ENCODE results near the gene WRAP73. TPM values are rescaled to one million over a fixed set of nuclear protein-coding genes. Genes with fewer than 3 reads are reported as not detected.

The WRAP73 gene
- total and polyA plus RNA-seq, 9 of the 15 experiments (the other 6 are each of a cell fraction or from before 2014, with no cell fraction given), result 4.3 to 51.8 (median 30.1) TPM

GRCh38 chr1:3668585-3669300, 18.8 kb upstream of the WRAP73 start (continued):
- no peak for TF ChIP-seq ZBTB49 (CRISPR knock-in tag; IDR thresholded peaks at IDR 0.05; ENCODE audit: borderline replicate concordance)
- TF ChIP-seq ZNF239 (CRISPR knock-in tag; IDR thresholded peaks at IDR 0.05), result no peak
- TF ChIP-seq CEBPB (tag; IDR thresholded peaks at IDR 0.05), result peak; percentile 99
- TF ChIP-seq ZNF23 (CRISPR knock-in tag; IDR thresholded peaks at IDR 0.05), result no peak
- no peak for TF ChIP-seq SMAD3 (CRISPR knock-in tag; conservative IDR thresholded peaks at IDR 0.05)
- TF ChIP-seq KAT2B (IDR thresholded peaks at IDR 0.05; ENCODE audit: low read depth, low read length), result no peak
- TF ChIP-seq ZNF699 (CRISPR knock-in tag; IDR thresholded peaks at IDR 0.05; ENCODE audit: insufficient replicate concordance), result no peak
- no peak for TF ChIP-seq ZNF253 (CRISPR knock-in tag; conservative IDR thresholded peaks at IDR 0.05)
- no peak for TF ChIP-seq DIDO1 (tag; IDR thresholded peaks at IDR 0.05; ENCODE audit: low read depth)
- TF ChIP-seq, protein P1, sequence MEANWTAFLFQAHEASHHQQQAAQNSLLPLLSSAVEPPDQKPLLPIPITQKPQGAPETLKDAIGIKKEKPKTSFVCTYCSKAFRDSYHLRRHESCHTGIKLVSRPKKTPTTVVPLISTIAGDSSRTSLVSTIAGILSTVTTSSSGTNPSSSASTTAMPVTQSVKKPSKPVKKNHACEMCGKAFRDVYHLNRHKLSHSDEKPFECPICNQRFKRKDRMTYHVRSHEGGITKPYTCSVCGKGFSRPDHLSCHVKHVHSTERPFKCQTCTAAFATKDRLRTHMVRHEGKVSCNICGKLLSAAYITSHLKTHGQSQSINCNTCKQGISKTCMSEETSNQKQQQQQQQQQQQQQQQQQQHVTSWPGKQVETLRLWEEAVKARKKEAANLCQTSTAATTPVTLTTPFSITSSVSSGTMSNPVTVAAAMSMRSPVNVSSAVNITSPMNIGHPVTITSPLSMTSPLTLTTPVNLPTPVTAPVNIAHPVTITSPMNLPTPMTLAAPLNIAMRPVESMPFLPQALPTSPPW (CRISPR knock-in tag; IDR thresholded peaks at IDR 0.05), result no peak
- TF ChIP-seq SMARCA4 (IDR thresholded peaks at IDR 0.05), result no peak
- no peak for TF ChIP-seq BRD9 (IDR thresholded peaks at IDR 0.05; ENCODE audit: low read depth, partially characterized antibody)
- TF ChIP-seq ZNF165 (CRISPR knock-in tag; IDR thresholded peaks at IDR 0.05; ENCODE audit: borderline replicate concordance), result no peak
- TF ChIP-seq, protein P2, sequence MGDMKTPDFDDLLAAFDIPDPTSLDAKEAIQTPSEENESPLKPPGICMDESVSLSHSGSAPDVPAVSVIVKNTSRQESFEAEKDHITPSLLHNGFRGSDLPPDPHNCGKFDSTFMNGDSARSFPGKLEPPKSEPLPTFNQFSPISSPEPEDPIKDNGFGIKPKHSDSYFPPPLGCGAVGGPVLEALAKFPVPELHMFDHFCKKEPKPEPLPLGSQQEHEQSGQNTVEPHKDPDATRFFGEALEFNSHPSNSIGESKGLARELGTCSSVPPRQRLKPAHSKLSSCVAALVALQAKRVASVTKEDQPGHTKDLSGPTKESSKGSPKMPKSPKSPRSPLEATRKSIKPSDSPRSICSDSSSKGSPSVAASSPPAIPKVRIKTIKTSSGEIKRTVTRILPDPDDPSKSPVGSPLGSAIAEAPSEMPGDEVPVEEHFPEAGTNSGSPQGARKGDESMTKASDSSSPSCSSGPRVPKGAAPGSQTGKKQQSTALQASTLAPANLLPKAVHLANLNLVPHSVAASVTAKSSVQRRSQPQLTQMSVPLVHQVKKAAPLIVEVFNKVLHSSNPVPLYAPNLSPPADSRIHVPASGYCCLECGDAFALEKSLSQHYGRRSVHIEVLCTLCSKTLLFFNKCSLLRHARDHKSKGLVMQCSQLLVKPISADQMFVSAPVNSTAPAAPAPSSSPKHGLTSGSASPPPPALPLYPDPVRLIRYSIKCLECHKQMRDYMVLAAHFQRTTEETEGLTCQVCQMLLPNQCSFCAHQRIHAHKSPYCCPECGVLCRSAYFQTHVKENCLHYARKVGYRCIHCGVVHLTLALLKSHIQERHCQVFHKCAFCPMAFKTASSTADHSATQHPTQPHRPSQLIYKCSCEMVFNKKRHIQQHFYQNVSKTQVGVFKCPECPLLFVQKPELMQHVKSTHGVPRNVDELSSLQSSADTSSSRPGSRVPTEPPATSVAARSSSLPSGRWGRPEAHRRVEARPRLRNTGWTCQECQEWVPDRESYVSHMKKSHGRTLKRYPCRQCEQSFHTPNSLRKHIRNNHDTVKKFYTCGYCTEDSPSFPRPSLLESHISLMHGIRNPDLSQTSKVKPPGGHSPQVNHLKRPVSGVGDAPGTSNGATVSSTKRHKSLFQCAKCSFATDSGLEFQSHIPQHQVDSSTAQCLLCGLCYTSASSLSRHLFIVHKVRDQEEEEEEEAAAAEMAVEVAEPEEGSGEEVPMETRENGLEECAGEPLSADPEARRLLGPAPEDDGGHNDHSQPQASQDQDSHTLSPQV (IDR thresholded peaks at IDR 0.05), result no peak
- TF ChIP-seq CBFA2T2 (conservative IDR thresholded peaks at IDR 0.05), result 0 out of 2 replicates have a peak, but pooled peaks have one; percentile 4
- no peak for TF ChIP-seq TBP (optimal IDR thresholded peaks at IDR 0.05; ENCODE audit: low read depth, low read length)
- no peak for TF ChIP-seq ZEB2 (IDR thresholded peaks at IDR 0.05)
- no peak for TF ChIP-seq EZH2 (IDR thresholded peaks at IDR 0.05; ENCODE audit: borderline replicate concordance, low read depth, low read length)
- TF ChIP-seq RCOR1 (IDR thresholded peaks at IDR 0.05; ENCODE audit: borderline replicate concordance in 1 of 2, low read depth in 2 of 2, low read length in 2 of 2), result no peak
- no peak for TF ChIP-seq RBFOX2 (IDR thresholded peaks at IDR 0.05; ENCODE audit: low read depth, low read length)
- no peak for TF ChIP-seq NR2C1 (IDR thresholded peaks at IDR 0.05)
- peak; percentile 68 for TF ChIP-seq NR2C1 (tag; IDR thresholded peaks at IDR 0.05)
- no peak for TF ChIP-seq MTA3 (IDR thresholded peaks at IDR 0.05; ENCODE audit: borderline replicate concordance)
